Cardiac fibroblast (primary cell): ENCODE results near the gene ADNP.

ENCODE experiments used
- DNase-seq, 2 donors: peaks; one replicate each; pipeline versions ENCODE4 v3.0.0 to v3.0.0-alpha.2; 2010; ENCODE audit warnings: low read depth in 2 of 2
- H3K4me3 ChIP-seq, 2 donors: replicated peaks in 1 of 2; 1 replicate in 1 of 2; 2 replicates in 1 of 2; pipeline ENCODE4 v1.5.1; 2011; ENCODE audit warnings: low read depth in 2 of 2, low read length in 2 of 2, mild to moderate bottlenecking in 2 of 2, moderate library complexity in 1 of 2
- TF ChIP-seq, protein P1 (sequence below): IDR thresholded peaks from one replicate; pipeline ENCODE4 v1.5.1; 2011; ENCODE audit warnings: low read depth, mild to moderate bottlenecking, low read length, inconsistent platforms

Gene ADNP

GRCh38 chr20:50904067-50904570 lies 27.1 kb downstream of the ADNP start:
- TF ChIP-seq, protein P1, sequence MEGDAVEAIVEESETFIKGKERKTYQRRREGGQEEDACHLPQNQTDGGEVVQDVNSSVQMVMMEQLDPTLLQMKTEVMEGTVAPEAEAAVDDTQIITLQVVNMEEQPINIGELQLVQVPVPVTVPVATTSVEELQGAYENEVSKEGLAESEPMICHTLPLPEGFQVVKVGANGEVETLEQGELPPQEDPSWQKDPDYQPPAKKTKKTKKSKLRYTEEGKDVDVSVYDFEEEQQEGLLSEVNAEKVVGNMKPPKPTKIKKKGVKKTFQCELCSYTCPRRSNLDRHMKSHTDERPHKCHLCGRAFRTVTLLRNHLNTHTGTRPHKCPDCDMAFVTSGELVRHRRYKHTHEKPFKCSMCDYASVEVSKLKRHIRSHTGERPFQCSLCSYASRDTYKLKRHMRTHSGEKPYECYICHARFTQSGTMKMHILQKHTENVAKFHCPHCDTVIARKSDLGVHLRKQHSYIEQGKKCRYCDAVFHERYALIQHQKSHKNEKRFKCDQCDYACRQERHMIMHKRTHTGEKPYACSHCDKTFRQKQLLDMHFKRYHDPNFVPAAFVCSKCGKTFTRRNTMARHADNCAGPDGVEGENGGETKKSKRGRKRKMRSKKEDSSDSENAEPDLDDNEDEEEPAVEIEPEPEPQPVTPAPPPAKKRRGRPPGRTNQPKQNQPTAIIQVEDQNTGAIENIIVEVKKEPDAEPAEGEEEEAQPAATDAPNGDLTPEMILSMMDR = no peak
- H3K4me3 ChIP-seq = no peak overlapping the region
- DNase-seq = no peak

DNA sequence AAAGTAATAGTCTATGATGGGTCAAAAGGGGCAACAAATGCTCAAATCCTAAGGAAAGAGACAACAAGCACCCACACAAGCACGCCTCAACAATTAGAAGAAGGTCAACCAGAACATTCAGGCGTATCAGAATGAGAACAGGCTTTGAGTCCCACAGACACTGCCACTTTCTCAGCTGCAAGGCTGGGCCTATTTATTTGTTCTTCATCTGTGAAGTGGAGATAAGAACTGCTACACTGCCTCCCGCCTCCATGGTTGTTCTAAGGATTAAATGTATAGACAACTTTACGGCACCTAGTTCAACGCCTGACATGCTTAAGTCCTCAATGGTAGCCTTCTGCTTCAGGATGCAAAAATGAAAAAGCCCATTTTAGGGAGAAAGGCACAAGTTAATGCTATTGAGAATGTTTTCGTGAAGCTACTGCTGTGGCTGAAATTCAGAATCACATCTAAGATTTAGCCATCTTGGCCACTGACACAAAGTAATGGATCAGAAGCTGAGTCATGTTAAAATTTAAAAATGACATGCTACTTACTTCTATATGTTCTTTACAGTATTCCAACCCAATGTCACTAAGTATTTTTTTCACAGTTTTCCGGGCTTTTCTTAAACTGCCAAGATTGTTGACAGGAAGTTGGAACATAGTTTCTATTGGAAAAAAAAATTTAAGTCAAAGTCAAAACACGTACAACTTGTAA lies 27.7 kb downstream of the ADNP start:
- no peak for DNase-seq

DNA sequence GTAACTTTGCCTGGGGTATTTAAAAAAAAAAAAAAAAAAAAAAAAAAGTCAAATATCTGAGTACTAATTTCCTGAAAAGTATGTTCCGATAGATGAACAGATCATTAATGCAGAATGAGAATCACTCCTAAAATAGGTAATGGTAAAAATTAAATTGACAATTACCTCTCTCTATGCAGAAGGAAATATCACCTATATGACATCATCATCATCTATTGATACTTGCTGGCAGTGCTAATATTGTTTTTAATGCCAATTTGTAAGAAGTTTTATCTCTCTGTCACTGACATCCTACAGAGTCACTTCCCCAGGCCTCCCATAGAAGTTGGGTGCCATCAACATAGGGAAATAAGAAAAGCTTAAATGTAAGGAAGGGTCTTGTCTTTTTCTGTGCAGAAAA lies 29.9 kb downstream of the ADNP start:
- DNase-seq = no peak
- H3K4me3 ChIP-seq = no peak overlapping the region
- TF ChIP-seq, protein P1 = no peak

More for the DNA sequence above, 27.7 kb downstream of the ADNP start:
- TF ChIP-seq, protein P1 = no peak
- no peak overlapping the region for H3K4me3 ChIP-seq

GRCh38 chr20:50900261-50900660 lies 31.0 kb downstream of the ADNP start:
- no peak overlapping the region for H3K4me3 ChIP-seq
- TF ChIP-seq, protein P1 = no peak
- no peak for DNase-seq

- TF ChIP-seq, protein P1 = no peak
- no peak overlapping the region for H3K4me3 ChIP-seq
- DNase-seq = no peak
Observed at GRCh38 chr20:50898475-50898874, 32.8 kb downstream of the ADNP start.

DNA sequence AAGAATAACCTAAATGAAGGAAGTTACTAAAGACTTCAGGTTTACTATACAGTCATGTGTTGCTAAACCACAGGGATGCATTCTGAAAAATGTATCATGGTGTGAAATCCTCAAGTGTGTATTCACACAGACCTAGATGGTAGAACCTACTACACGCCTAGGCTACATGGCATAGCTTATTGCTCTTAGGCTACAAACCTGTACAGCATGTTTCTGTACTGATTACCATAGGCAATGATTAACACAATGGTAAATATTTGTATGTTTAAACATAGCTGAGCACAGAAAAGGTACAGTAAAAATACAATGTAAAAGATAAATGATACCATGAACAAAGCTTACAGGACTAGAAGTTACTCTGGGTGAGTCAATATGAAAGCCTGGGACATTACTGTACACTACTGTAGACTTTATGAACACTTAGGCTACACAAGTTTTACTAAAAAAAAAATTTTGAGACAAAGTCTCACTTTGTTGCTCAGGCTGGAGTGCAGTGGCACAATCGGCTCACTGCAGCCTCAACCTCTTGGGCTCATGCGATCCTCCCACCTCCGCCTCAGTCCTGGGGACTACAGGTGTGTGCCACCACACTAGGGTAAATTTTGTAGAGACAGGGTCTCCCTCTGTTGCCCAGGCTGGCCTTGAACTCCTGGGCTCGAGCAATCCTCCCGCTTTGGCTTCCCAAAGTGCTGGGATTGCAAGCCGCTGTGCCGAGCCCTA lies 36.0 kb downstream of the ADNP start:
- no peak overlapping the region for H3K4me3 ChIP-seq
- TF ChIP-seq, protein P1 = no peak
- no peak for DNase-seq
